WERI-Rb-1 (cell line): Measurements from ENCODE around the gene NUP98.
"Not testable (repeated sequence)": the region's sequence is repeated elsewhere in the genome, so short reads cannot be mapped to it uniquely, and the experiment has no call there.

Experiments used
- DNase-seq: peaks from one replicate; pipeline ENCODE4 v3.0.0-alpha.2; 2020
- H3K27ac ChIP-seq: fragments of 250-450 bp; sonication (Bioruptor Pico); 2 replicates; pipeline ENCODE4 v1.5.1; 2020; ENCODE audit warnings: mild to moderate bottlenecking, moderate library complexity
- H3K27me3 ChIP-seq: fragments of 250-450 bp; sonication (Bioruptor Pico); 2 replicates; pipeline ENCODE4 v1.5.1; 2021; ENCODE audit warnings: mild to moderate bottlenecking, low read depth, moderate library complexity; ENCODE audit not compliant: insufficient read depth, severe bottlenecking
- H3K36me3 ChIP-seq: fragments of 250-450 bp; sonication (Bioruptor Pico); 2 replicates; pipeline ENCODE4 v1.5.1; 2020; ENCODE audit warnings: mild to moderate bottlenecking, moderate library complexity
- H3K4me3 ChIP-seq: 2 replicates; pipeline ENCODE4 v1.5.1; 2011; ENCODE audit warnings: low read depth, mild to moderate bottlenecking, control low read depth, low read length
- H3K9me3 ChIP-seq: fragments of 250-450 bp; sonication (Bioruptor Pico); 2 replicates; pipeline ENCODE4 v1.5.1; 2021; ENCODE audit warnings: mild to moderate bottlenecking, moderate library complexity; ENCODE audit not compliant: severe bottlenecking
- TF ChIP-seq, protein P1 (sequence below): IDR thresholded peaks from 2 replicates; pipeline ENCODE4 v1.5.1; 2011; ENCODE audit warnings: low read depth, mild to moderate bottlenecking, control low read depth, inconsistent platforms, low read length

The NUP98 gene

DNA sequence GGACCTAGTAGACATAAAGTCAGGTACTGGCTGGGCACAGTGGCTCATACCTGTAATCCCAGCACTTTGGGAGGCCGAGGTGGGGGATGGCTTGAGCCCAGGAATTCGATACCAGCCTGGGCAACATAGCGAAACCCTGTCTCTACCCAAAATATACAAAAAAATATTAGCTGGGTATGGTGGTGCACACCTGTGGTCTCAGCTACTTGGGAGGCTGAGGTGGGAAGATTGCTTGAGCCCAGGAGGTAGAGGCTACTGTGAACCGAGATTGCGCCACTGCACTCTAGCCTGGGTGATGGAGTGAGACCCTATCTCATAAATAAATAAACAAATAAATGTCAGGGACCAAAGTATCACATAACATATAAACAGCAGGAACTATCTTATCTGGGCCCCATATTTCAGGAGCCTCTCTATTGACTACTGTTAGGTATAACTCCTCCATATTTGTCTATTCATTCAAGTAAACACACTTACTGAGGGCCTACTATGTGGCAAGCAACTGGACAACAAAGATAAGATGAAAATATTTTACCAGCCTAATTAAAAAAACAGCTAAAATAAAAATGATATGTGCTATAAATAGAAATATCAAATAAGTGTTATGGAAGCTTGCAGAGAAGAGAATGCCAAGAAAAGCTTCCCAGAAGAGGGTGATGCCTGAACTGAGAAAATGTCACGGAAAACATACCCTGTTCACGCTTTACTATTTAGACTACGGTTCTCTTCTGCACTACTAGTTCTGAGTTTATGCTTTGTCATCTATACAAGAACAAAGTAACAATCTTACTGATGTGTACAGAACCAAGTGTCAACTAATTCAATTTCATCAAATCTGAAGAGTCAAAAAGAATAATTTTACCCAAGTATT is 2.0 kb downstream of the NUP98 start:
- TF ChIP-seq, protein P1, sequence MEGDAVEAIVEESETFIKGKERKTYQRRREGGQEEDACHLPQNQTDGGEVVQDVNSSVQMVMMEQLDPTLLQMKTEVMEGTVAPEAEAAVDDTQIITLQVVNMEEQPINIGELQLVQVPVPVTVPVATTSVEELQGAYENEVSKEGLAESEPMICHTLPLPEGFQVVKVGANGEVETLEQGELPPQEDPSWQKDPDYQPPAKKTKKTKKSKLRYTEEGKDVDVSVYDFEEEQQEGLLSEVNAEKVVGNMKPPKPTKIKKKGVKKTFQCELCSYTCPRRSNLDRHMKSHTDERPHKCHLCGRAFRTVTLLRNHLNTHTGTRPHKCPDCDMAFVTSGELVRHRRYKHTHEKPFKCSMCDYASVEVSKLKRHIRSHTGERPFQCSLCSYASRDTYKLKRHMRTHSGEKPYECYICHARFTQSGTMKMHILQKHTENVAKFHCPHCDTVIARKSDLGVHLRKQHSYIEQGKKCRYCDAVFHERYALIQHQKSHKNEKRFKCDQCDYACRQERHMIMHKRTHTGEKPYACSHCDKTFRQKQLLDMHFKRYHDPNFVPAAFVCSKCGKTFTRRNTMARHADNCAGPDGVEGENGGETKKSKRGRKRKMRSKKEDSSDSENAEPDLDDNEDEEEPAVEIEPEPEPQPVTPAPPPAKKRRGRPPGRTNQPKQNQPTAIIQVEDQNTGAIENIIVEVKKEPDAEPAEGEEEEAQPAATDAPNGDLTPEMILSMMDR = no peak
- no peak overlapping the region for H3K27ac ChIP-seq
- H3K36me3 ChIP-seq = peaks cover 49% of the 10 kb centered on the region
- no peaks in the 10 kb centered on the region for H3K9me3 ChIP-seq
- no peak for DNase-seq
- H3K4me3 ChIP-seq = no peak overlapping the region
- H3K27me3 ChIP-seq = no peaks in the 10 kb centered on the region

DNA sequence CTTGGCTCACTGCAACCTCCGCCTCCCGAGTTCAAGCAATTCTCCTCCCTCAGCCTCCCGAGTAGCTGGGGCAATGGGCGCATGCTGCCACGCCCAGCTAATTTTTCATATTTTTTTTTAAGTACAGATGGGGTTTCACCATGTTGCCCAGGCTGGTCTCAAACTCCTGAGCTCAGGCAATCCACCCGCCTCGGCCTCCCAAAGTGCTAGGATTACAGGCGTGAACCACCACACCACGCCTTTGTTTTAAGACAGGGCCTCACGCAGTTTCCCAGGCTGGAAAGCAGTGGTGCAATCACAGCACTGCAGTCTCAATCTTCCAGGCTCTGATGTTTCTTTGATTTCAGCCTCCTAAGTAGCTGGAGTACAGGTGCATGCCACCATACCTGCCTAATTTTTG is 3.0 kb downstream of the NUP98 start:
- not testable (repeated sequence) for DNase-seq, H3K4me3 ChIP-seq, H3K27ac ChIP-seq, H3K27me3 ChIP-seq, H3K9me3 ChIP-seq
- H3K36me3 ChIP-seq = peaks cover 55% of the 10 kb centered on the region

DNA sequence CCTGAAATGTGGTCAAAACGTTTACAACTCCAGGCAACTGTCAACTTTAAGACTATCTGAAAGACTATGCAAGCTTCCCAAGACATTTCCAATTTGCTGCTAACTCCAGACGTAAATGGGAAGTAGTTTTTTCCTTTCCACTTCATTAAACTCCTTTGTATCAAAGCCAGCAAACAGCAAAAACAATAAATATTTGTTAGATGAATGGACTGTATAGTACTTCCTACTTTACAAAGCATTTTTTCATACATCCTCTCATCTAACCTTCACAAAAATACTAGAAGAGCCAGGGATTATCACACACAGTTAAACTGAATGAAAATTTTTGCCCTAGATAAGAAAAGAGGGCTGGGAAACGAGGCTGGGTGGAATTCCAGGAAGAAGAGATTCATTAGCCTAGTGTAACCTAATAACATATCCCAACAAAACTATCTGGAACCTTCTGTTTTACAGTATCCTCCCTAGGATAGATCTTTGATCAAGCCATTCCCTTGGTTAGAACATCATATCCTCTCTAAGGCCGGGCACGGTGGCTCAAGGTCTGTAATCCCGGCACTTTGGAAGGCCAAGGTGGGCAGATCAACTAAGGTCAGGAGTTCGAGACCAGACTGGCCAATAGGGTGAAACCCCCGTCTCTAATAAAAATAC is 10.4 kb downstream of the NUP98 start:
- no peaks in the 10 kb centered on the region for H3K9me3 ChIP-seq
- no peak for DNase-seq
- TF ChIP-seq, protein P1 = no peak
- no peaks in the 10 kb centered on the region for H3K27me3 ChIP-seq
- no peak overlapping the region for H3K27ac ChIP-seq
- H3K36me3 ChIP-seq = peaks cover 49% of the 10 kb centered on the region
- no peak overlapping the region for H3K4me3 ChIP-seq

DNA sequence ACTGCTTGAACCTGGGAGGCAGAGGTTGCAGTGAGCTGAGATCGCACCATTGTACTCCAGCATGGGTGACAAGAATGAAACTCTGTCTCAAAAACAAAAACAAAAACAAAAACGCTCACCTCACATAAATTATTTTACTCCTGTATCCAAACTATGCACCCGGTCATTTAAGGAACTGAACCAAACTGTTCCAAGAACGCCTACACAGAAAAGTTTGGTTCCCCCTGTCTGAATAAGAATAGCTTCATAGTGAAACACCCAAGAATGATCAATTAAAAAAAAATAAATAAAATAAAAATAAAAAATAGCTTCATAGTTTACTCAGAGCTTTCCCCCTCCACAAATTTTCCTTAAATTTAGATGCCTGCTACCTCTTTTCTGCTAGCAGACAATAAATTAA is 13.7 kb downstream of the NUP98 start:
- no peak for DNase-seq
- H3K36me3 ChIP-seq = peaks cover 59% of the 10 kb centered on the region
- H3K27ac ChIP-seq = no peak overlapping the region
- H3K9me3 ChIP-seq = no peaks in the 10 kb centered on the region
- no peaks in the 10 kb centered on the region for H3K27me3 ChIP-seq
- no peak overlapping the region for H3K4me3 ChIP-seq
- TF ChIP-seq, protein P1 = no peak

DNA sequence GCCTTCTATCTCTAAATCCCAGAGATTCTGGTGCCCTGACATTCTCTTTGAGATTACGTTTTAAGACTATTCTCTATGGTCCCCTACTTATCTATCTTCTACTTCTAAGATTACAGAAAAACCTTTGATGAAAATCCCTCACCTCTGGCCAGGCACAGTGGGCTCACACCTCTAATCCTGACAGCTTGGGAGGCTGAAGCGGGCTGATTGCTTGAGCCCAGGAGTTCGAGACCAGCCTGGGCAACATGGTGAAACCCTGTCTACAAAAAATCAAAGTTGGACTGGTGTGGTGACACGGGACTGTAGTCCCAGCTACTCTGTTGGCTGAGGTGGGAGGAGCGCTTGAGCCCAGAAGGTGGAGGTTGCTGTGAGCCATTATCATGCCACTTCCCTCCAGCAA is 14.4 kb downstream of the NUP98 start:
- no peak overlapping the region for H3K27ac ChIP-seq
- H3K27me3 ChIP-seq = no peaks in the 10 kb centered on the region
- DNase-seq = no peak
- peaks cover 62% of the 10 kb centered on the region for H3K36me3 ChIP-seq
- TF ChIP-seq, protein P1 = no peak
- H3K9me3 ChIP-seq = no peaks in the 10 kb centered on the region
- H3K4me3 ChIP-seq = no peak overlapping the region

DNA sequence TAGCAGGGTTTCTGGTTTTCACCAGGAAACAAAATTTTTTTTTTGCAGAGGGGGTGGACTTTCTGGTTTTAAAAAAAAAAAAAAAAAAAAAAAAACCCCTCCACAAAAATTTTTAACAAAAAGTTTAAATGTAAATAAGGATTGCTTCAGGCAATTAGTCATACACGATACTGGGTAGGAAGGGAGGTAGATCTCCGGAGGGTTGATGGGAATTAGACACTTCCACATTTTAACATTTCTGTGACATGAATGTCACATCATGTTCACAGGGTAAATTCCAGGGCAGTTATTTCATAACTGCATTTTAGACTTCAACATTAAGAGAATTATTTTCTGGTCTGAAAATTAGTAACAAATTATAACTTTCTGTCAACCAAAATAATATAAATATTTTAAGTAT is 15.9 kb downstream of the NUP98 start:
- H3K36me3 ChIP-seq = peaks cover 67% of the 10 kb centered on the region

More for the DNA sequence above, 15.9 kb downstream of the NUP98 start:
- TF ChIP-seq, protein P1 = no peak
- no peaks in the 10 kb centered on the region for H3K9me3 ChIP-seq
- DNase-seq = no peak
- no peaks in the 10 kb centered on the region for H3K27me3 ChIP-seq
- no peak overlapping the region for H3K27ac ChIP-seq
- H3K4me3 ChIP-seq = no peak overlapping the region
